ENCODE measurements around the gene AQP1. TPM values are rescaled to one million over a fixed set of nuclear protein-coding genes. Genes with fewer than 3 reads are reported as not detected.

AQP1 gene
- total RNA-seq, 1 experiment from 2014 or later: 0.52 TPM

DNA sequence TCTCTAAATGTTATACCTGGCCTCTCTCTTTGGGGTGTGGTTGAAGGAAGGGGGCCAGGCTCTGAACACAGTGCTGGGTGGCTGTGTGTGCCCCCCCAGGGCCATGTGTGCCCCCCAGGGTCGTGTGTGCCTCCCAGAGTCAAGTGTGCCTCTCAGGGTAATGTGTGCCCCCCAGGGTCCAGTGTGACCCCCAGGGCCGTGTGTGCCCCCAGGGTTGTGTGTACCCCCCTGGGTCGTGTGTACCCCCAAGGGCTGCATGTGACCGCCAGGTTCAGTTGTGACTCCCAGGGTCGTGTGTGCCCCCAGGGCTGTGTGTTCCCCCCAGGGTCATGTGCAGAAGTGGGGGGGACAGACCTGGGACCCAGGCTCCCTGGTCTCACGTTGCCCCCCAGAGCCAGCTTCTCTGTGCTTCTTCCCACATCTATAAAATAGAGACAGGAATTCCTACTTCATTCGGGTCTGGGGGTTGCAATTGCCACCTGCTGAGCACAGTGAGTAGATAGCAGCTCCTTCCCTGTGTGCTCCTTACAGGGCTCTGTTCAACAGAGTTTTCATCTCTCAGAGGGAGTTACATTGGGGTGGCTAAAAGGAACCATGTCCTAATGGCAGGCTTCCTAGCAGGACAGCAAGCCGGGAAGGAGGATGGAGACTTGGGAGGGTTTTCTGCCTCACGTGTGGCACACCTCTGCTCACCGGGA is 40.7 kb upstream of the AQP1 start:
- no peaks in the 10 kb centered on the region for H3K36me3 Mint-ChIP-seq (ENCODE audit: insufficient read depth, unreplicated experiment)
- no TSS peak for BruUV-seq (replicated peaks)
- H3K4me3 Mint-ChIP-seq (ENCODE audit: unreplicated experiment): no peak overlapping the region
- H3K4me1 Mint-ChIP-seq (ENCODE audit: low read depth, unreplicated experiment): peaks cover 16% of the 10 kb centered on the region
- POLR2A ChIA-PET: no interaction called here
- no peaks in the 10 kb centered on the region for H3K27me3 Mint-ChIP-seq (ENCODE audit: insufficient read depth, unreplicated experiment)
- H3K27ac Mint-ChIP-seq (ENCODE audit: unreplicated experiment): no peak overlapping the region
- Histone ChIP-seq H3K36me3 (ENCODE audit: control insufficient read depth, insufficient read depth, low read length) (no peaks in the 10 kb centered on the region), H3K4me3 (ENCODE audit: low read depth, low read length) (no peak overlapping the region), H3K27me3 (replicated peaks; ENCODE audit: control insufficient read depth, insufficient read depth, low read length) (no peaks in the 10 kb centered on the region), H3K4me1 (peaks cover 20% of the 10 kb centered on the region), H3K9me3 (no peaks in the 10 kb centered on the region)
- H3K9me3 Mint-ChIP-seq (ENCODE audit: unreplicated experiment): no peaks in the 10 kb centered on the region
- TF ChIP-seq, protein P1, sequence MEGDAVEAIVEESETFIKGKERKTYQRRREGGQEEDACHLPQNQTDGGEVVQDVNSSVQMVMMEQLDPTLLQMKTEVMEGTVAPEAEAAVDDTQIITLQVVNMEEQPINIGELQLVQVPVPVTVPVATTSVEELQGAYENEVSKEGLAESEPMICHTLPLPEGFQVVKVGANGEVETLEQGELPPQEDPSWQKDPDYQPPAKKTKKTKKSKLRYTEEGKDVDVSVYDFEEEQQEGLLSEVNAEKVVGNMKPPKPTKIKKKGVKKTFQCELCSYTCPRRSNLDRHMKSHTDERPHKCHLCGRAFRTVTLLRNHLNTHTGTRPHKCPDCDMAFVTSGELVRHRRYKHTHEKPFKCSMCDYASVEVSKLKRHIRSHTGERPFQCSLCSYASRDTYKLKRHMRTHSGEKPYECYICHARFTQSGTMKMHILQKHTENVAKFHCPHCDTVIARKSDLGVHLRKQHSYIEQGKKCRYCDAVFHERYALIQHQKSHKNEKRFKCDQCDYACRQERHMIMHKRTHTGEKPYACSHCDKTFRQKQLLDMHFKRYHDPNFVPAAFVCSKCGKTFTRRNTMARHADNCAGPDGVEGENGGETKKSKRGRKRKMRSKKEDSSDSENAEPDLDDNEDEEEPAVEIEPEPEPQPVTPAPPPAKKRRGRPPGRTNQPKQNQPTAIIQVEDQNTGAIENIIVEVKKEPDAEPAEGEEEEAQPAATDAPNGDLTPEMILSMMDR (IDR thresholded peaks at IDR 0.05; ENCODE audit: insufficient read depth in 1 of 2, low read depth in 1 of 2, low read length in 1 of 2, severe bottlenecking in 1 of 2, unreplicated experiment in 1 of 2): no peak
- CTCF ChIA-PET: no interaction called here
- intact Hi-C loops (cut with micrococcal nuclease; ENCODE audit: unreplicated experiment): no loop called here
- no peak for DNase-seq

DNA sequence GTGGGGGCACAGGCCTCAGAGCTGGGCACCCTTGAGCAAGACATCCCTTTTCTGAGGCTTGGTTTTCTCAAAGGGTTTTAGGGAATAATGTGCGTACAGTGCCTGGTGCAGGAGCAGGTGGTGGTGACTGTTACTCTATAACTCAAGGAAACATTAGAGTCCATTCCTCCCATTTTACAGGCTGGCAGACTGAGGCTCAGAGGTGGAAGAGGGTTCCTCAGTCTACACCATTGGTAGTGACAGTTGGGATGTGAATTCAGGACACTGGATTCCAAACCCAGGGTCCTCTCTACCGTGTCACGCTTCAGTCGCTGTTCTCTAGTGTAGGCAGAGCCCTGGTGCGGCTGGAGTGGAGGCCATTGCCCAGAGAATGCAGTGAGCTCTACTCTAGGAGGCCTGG is 40.0 kb upstream of the AQP1 start:
- CTCF ChIA-PET: no interaction called here
- peaks cover 14% of the 10 kb centered on the region for H3K4me1 ChIP-seq
- H3K4me3 Mint-ChIP-seq (ENCODE audit: unreplicated experiment): no peak overlapping the region
- no peaks in the 10 kb centered on the region for H3K9me3 Mint-ChIP-seq (ENCODE audit: unreplicated experiment)
- no peaks in the 10 kb centered on the region for H3K27me3 Mint-ChIP-seq (ENCODE audit: insufficient read depth, unreplicated experiment)
- H3K4me3 ChIP-seq (ENCODE audit: low read depth, low read length): no peak overlapping the region
- intact Hi-C loops (cut with micrococcal nuclease; ENCODE audit: unreplicated experiment): no loop called here
- H3K27me3 ChIP-seq (replicated peaks; ENCODE audit: control insufficient read depth, insufficient read depth, low read length): no peaks in the 10 kb centered on the region
- no peak overlapping the region for H3K27ac Mint-ChIP-seq (ENCODE audit: unreplicated experiment)
- H3K36me3 Mint-ChIP-seq (ENCODE audit: insufficient read depth, unreplicated experiment): no peaks in the 10 kb centered on the region
- no peaks in the 10 kb centered on the region for H3K36me3 ChIP-seq (ENCODE audit: control insufficient read depth, insufficient read depth, low read length)
- H3K4me1 Mint-ChIP-seq (ENCODE audit: low read depth, unreplicated experiment): peaks cover 10% of the 10 kb centered on the region
- no peak for DNase-seq
- POLR2A ChIA-PET: no interaction called here
- no peaks in the 10 kb centered on the region for H3K9me3 ChIP-seq
- no TSS peak for BruUV-seq (replicated peaks)
- TF ChIP-seq, protein P1 (IDR thresholded peaks at IDR 0.05; ENCODE audit: insufficient read depth in 1 of 2, low read depth in 1 of 2, low read length in 1 of 2, severe bottlenecking in 1 of 2, unreplicated experiment in 1 of 2): no peak

DNA sequence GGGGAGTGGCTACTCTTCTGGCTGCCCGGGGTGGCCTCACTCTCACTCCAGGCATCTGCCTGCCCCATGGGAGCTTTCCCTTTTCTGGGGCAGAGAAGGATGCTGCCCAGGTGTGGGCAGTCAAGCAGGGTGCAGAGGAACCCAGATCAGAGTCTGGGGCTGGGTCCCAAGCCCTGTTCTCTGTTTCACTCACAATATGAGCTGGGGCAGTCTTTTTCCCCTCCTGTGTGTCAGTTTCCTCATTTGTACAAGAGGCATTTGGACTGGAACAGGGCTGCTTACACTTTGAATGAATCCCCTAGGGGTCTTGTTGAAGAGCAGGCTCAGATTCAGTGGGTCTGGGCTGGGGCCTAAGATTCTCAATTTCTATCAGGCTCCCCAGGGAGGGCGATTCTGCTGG is 38.4 kb upstream of the AQP1 start:
- TF ChIP-seq, protein P1 (IDR thresholded peaks at IDR 0.05; ENCODE audit: insufficient read depth in 1 of 2, low read depth in 1 of 2, low read length in 1 of 2, severe bottlenecking in 1 of 2, unreplicated experiment in 1 of 2): no peak
- Histone ChIP-seq H3K9me3 (no peaks in the 10 kb centered on the region), H3K4me3 (ENCODE audit: low read depth, low read length) (no peak overlapping the region), H3K4me1 (no peaks in the 10 kb centered on the region), H3K36me3 (ENCODE audit: control insufficient read depth, insufficient read depth, low read length) (no peaks in the 10 kb centered on the region), H3K27me3 (replicated peaks; ENCODE audit: control insufficient read depth, insufficient read depth, low read length) (no peaks in the 10 kb centered on the region)
- Mint-ChIP-seq H3K27me3 (ENCODE audit: insufficient read depth, unreplicated experiment) (no peaks in the 10 kb centered on the region), H3K4me3 (ENCODE audit: unreplicated experiment) (no peak overlapping the region), H3K27ac (ENCODE audit: unreplicated experiment) (no peak overlapping the region), H3K9me3 (ENCODE audit: unreplicated experiment) (no peaks in the 10 kb centered on the region), H3K4me1 (ENCODE audit: low read depth, unreplicated experiment) (no peaks in the 10 kb centered on the region), H3K36me3 (ENCODE audit: insufficient read depth, unreplicated experiment) (no peaks in the 10 kb centered on the region)
- POLR2A ChIA-PET: no interaction called here
- intact Hi-C loops (cut with micrococcal nuclease; ENCODE audit: unreplicated experiment): no loop called here
- DNase-seq: no peak
- no TSS peak for BruUV-seq (replicated peaks)
- CTCF ChIA-PET: no interaction called here

Measured in Caco-2 (cell line).